GM18517 (cell line): ENCODE measurements around the gene TXNDC11.

Source experiments
- ATAC-seq: cut with Tn5 transposase; IDR thresholded peaks from one replicate; pipeline ENCODE4 v1.9.1; 2021; ENCODE audit warnings: mild to moderate bottlenecking, moderate library complexity; ENCODE audit not compliant: unreplicated experiment

TXNDC11 gene

DNA sequence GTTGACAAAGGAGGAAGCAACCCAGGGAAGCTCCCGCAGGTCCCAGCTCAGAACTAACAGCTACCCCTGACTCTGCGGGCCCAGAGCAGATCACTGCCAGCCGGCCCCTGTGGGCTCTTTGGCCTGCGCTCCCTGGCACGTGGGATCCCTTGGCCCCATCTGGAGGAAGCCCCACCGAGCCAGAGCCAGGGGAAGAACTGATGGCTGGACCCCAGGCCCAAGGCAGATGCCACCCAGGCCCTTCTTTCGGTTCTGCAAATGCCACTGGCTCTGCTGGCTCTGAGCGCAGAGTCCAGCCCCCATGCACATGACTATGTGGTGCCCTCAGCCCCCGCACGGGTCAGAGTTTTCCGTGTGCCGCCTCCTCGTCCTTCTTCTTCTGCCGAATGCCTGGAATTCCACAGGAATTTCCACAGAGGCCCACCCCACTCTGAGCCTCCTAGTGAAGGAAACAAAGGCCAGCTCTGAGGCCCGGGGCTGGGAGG lies 110.2 kb downstream of the TXNDC11 start:
- no peak for ATAC-seq

DNA sequence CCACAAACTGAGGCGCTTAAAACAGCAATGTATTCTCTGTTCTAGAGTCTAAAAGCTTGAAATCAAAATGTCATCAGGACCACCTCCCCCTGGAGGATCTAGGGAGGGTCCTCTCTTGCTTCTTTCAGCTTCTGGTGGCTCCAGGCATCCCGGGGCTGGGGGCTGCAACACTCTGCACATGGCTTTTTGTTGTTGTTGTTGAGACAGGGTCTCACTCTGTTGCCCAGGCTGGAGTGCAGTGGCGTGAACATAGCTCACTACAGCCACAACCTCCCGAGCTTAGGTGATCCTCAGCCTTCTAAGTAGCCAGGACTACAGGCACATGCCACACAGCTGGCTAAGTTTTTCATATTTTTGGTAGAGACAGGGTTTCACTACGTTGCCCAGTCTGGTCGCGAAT lies 111.4 kb downstream of the TXNDC11 start:
- no peak for ATAC-seq

DNA sequence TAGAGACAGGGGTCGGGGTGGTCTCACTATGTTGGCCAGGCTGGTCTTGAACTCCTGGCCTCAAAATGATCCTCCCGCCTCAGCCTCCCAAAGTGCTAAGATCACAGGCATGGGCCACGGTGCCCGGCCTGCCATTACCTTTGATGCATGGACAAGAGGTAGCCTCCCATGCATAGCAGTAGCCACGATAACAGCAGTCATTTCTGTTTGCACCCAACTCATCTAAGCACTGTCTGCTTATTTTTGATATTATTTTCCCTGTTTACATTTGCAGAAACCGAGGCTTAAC lies 111.9 kb downstream of the TXNDC11 start:
- ATAC-seq = no peak

DNA sequence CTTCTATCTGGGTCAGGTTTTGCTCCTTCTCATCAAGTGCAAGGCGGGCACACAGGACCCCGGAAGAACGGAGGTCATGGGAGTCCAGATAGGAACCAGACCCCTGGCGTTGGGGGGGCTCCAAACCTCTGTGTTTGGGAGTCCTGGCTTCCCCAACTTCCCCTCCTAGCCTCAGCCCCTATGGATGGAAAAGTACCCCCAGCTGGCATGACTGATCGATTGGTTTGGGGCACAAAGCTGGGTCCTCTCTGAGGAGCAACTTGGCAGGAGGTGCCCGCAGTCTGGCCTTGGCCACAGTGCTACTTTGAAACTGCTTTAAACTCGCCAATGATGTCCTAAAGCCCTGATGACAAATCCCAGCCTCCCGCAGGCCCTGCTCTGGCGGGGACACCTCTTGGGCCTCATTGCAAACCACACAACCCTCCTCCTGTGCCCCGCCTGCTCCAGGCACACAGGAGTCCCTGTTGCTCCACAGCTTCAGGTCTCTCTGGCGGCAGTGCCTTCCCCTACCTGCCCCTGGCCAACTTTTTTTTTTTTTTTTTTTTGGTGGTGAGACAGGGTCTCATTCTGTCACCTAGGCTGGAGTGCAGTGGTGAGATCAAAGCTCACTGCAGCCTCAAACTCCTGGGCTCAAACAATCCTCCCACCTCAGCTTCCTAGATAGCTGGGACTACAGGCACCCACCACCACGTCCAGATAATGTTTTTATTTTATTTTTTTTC lies 112.5 kb downstream of the TXNDC11 start:
- ATAC-seq = no peak
